HG02571 (cell line): ENCODE results near the gene C3orf20.

ENCODE experiments used
- ATAC-seq: cut with Tn5 transposase; IDR thresholded peaks from one replicate; pipeline ENCODE4 v1.9.1; 2021; ENCODE audit warnings: mild to moderate bottlenecking, moderate library complexity; ENCODE audit not compliant: unreplicated experiment

The C3orf20 gene

GRCh38 chr3:14810070-14810791 lies 135.3 kb downstream of the C3orf20 start:
- ATAC-seq, result no peak

GRCh38 chr3:14810801-14811661 lies 136.1 kb downstream of the C3orf20 start:
- ATAC-seq, result no peak

- no peak for ATAC-seq
These were observed 136.7 kb downstream of the C3orf20 start for GRCh38 chr3:14811684-14812083.

GRCh38 chr3:14812196-14812790 lies 137.4 kb downstream of the C3orf20 start:
- ATAC-seq, result no peak

GRCh38 chr3:14814411-14814871 lies 139.5 kb downstream of the C3orf20 start:
- ATAC-seq, result no peak

- ATAC-seq, result no peak
These were observed 141.4 kb downstream of the C3orf20 start for GRCh38 chr3:14816359-14816758.

- ATAC-seq, result no peak
These were observed 144.0 kb downstream of the C3orf20 start, which contains the start of gene FGD5 for GRCh38 chr3:14818804-14819500. TSS of gene FGD5 (plus strand) at chr3:14818962. CDS start at chr3:14819072, 110 bp downstream.

GRCh38 chr3:14819671-14820070 lies 144.7 kb downstream of the C3orf20 start:
- no peak for ATAC-seq

- no peak for ATAC-seq
These were observed 145.2 kb downstream of the C3orf20 start for GRCh38 chr3:14820156-14820555.

GRCh38 chr3:14821151-14821550 lies 146.2 kb downstream of the C3orf20 start:
- no peak for ATAC-seq

- ATAC-seq, result no peak
These were observed 147.2 kb downstream of the C3orf20 start for GRCh38 chr3:14822134-14822533.
